Neural crest cell (in vitro differentiated cells): ENCODE measurements around the gene PRRC2B. TPM values are rescaled to one million over a fixed set of nuclear protein-coding genes. Genes with fewer than 3 reads are reported as not detected.

Source experiments
- DNase-seq: peaks from one replicate; pipeline ENCODE4 v3.0.0; 2021; ENCODE audit warnings: low read depth, mixed read lengths, low spot score
- H3K27ac Mint-ChIP-seq: one replicate; pipeline ENCODE4 v1.8.0; 2021; ENCODE audit warnings: mild to moderate bottlenecking, mixed read lengths; ENCODE audit not compliant: unreplicated experiment
- H3K27me3 Mint-ChIP-seq: 2 replicates; pipeline ENCODE4 v1.8.0; 2021; ENCODE audit warnings: low read depth, mild to moderate bottlenecking, mixed read lengths
- H3K36me3 Mint-ChIP-seq: 2 replicates; pipeline ENCODE4 v1.8.0; 2021; ENCODE audit warnings: low read depth, mild to moderate bottlenecking, mixed read lengths
- H3K4me1 Mint-ChIP-seq: 2 replicates; pipeline ENCODE4 v1.8.0; 2021; ENCODE audit warnings: mixed read lengths
- H3K4me3 Mint-ChIP-seq: one replicate; pipeline ENCODE4 v1.8.0; 2021; ENCODE audit warnings: mild to moderate bottlenecking, mixed read lengths
- H3K9me3 Mint-ChIP-seq: 2 replicates; pipeline ENCODE4 v1.8.0; 2021; ENCODE audit warnings: mixed read lengths
- CTCF ChIP-seq: fragments of 200-600 bp; sonication (generic); conservative IDR thresholded peaks from 2 replicates; pipeline ENCODE4 v1.5.0; 2021; ENCODE audit warnings: antibody characterized with exemption, mild to moderate bottlenecking
- total RNA-seq: library from RNA; stranded (reverse); gene quantifications from 2 replicates; pipeline ENCODE4 v1.2.1, GENCODE V29; 2021

The PRRC2B gene
- total RNA-seq, 1 donor from 2014 or later, result 349 TPM

- TF ChIP-seq CTCF, result no peak
- H3K4me3 Mint-ChIP-seq, result peak overlapping the region; percentile 23
- no peaks in the 10 kb centered on the region for H3K9me3 Mint-ChIP-seq
- peaks cover 23% of the 10 kb centered on the region for H3K36me3 Mint-ChIP-seq
- H3K27me3 Mint-ChIP-seq, result no peaks in the 10 kb centered on the region
- DNase-seq, result no peak
- H3K4me1 Mint-ChIP-seq, result no peaks in the 10 kb centered on the region
- H3K27ac Mint-ChIP-seq, result no peak overlapping the region
Measured at GRCh38 chr9:131485206-131485605, 91.3 kb downstream of the PRRC2B start.

GRCh38 chr9:131485728-131486422 lies 92.0 kb downstream of the PRRC2B start:
- H3K27me3 Mint-ChIP-seq, result no peaks in the 10 kb centered on the region
- H3K36me3 Mint-ChIP-seq, result peaks cover 28% of the 10 kb centered on the region
- H3K27ac Mint-ChIP-seq, result no peak overlapping the region
- H3K4me1 Mint-ChIP-seq, result no peaks in the 10 kb centered on the region
- H3K9me3 Mint-ChIP-seq, result no peaks in the 10 kb centered on the region
- DNase-seq, result no peak
- TF ChIP-seq CTCF, result no peak
- no peak overlapping the region for H3K4me3 Mint-ChIP-seq

DNA sequence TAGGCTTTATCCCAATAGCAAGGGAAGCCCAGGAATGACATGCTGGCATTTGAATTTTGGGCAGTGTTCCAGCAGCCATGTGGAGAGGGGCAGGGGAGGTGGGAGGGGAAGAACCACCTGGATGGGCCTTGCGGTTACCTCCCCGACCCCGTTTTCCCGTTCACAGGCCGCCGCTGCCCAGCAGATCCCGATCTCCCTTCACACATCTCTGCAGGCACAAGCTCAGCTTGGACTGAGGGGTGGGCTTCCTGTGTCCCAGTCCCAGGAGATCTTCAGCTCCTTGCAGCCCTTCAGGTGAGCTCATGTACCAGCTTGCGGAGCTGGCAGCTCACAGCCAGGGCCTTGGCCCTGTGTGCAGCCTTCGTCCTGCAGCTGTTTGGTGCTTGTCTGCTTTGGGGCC lies 93.1 kb downstream of the PRRC2B start:
- no peaks in the 10 kb centered on the region for H3K9me3 Mint-ChIP-seq
- no peak overlapping the region for H3K4me3 Mint-ChIP-seq
- DNase-seq, result no peak
- H3K4me1 Mint-ChIP-seq, result no peaks in the 10 kb centered on the region
- H3K27me3 Mint-ChIP-seq, result no peaks in the 10 kb centered on the region
- H3K36me3 Mint-ChIP-seq, result peaks cover 27% of the 10 kb centered on the region
- no peak overlapping the region for H3K27ac Mint-ChIP-seq
- TF ChIP-seq CTCF, result no peak

- no peak for TF ChIP-seq CTCF
- no peaks in the 10 kb centered on the region for H3K27me3 Mint-ChIP-seq
- DNase-seq, result no peak
- H3K4me1 Mint-ChIP-seq, result no peaks in the 10 kb centered on the region
- H3K9me3 Mint-ChIP-seq, result no peaks in the 10 kb centered on the region
- peaks cover 24% of the 10 kb centered on the region for H3K36me3 Mint-ChIP-seq
- no peak overlapping the region for H3K4me3 Mint-ChIP-seq
- no peak overlapping the region for H3K27ac Mint-ChIP-seq
Measured at GRCh38 chr9:131487621-131488031, 93.7 kb downstream of the PRRC2B start.

DNA sequence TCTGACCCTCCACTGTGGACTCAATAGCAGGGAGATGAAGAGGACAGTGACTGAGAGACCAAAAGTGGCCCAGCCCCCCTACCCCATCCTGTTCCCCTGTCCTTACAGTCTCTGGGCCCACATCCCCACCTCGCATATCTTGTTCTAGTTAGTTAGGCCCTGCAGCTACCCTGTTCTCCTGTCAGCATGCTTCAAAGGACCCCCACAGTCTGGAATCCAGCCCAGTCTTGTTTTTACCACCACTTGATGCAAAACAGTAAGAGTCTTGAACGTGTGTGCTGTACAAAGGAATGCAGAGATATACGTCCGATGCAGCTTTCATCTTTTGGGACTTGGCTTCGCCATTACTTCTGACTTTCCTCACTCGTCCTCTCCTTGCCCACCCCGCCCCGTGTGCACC lies 96.6 kb downstream of the PRRC2B start:
- Mint-ChIP-seq H3K36me3 (peaks cover 36% of the 10 kb centered on the region), H3K27me3 (no peaks in the 10 kb centered on the region), H3K4me1 (no peaks in the 10 kb centered on the region), H3K27ac (no peak overlapping the region), H3K9me3 (no peaks in the 10 kb centered on the region), H3K4me3 (no peak overlapping the region)
- DNase-seq, result no peak
- TF ChIP-seq CTCF, result no peak
